ENCODE data around the gene WNT16. TPM values are rescaled to one million over a fixed set of nuclear protein-coding genes. Genes with fewer than 3 reads are reported as not detected.
"Not testable (repeated sequence)": the region's sequence is repeated elsewhere in the genome, so short reads cannot be mapped to it uniquely, and the experiment has no call there.

The WNT16 gene, protein sequence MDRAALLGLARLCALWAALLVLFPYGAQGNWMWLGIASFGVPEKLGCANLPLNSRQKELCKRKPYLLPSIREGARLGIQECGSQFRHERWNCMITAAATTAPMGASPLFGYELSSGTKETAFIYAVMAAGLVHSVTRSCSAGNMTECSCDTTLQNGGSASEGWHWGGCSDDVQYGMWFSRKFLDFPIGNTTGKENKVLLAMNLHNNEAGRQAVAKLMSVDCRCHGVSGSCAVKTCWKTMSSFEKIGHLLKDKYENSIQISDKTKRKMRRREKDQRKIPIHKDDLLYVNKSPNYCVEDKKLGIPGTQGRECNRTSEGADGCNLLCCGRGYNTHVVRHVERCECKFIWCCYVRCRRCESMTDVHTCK
- not detected in 2 replicates for total RNA-seq

GRCh38 chr7:121328508-121329190 lies at the start of gene WNT16:
Gene WNT16 (plus strand): TSS chr7:121329000. CDS start chr7:121329293, 293 bp downstream.
- DNase-seq (ENCODE audit: low read depth in 2 of 2): no peak

GRCh38 chr7:121279060-121279620 lies 49.7 kb upstream of the WNT16 start:
- no peak for DNase-seq (ENCODE audit: low read depth in 2 of 2)

DNA sequence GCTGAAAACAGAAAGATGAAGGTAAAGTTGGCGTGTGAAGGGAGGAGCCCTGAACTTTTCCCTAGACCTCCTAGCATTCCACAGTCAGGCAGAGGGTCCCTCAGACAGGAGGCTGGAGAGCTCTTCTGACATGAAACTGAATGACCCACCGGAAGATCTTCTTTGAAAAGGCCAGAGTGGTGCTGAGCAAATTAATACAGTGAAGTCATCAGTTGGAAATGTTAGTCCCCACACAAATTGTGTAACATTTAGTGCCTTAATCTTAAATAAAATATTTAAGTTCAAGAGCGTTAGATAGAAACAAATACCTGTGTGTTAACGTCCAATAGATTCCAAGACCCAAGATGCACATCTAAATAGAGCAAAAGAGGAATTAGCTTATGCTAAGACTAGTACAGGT lies 49.0 kb upstream of the WNT16 start:
- DNase-seq (ENCODE audit: low read depth in 2 of 2): no peak

DNA sequence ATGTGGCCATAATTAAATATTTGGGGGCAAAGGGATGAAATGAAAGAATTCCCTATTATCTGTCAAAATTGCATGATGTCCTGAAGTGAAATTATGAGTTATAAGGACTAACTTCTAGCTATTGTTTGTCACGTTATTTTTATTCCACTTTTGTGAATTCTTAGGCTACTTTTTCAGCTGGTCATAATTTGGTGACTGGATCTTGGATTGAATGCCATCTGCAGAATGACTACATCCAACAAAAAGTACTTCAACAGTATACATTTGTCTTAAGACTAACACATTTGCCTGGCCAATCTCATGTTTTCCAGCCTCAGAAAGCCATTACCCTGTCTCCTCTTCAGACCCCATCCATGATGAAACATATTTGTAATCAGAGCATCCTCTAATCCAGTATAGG lies 48.1 kb upstream of the WNT16 start:
- DNase-seq (ENCODE audit: low read depth in 2 of 2): no peak

GRCh38 chr7:121282129-121282528 lies 46.7 kb upstream of the WNT16 start:
- no peak for DNase-seq (ENCODE audit: low read depth in 2 of 2)

DNA sequence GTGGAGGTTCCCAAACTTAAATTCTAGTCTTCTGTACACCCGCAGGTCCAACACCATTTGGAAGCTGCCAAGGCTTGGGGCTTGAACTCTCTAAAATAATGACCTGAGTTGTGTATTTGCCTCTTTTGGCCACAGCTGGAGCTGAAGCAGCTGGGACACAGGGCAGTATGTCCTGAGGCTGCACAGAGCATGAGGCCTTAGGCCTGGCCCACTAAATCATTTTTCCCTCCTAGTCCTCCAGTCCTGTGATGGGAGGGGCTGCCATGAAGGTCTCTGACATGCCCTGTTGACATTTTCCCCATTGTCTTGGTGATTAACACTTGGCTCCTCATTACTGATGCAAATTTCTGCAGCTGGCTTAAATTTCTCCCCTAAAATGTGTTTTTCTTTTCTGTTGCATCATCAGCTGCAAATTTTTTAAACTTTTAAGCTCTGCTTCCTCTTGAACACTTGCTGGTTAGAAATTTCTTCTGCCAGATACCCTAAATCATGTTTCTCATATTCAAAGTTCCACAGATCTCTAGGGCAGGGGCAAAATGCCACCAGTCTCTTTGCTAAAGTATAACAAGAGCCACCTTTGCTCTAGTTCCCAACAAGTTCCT lies 43.6 kb upstream of the WNT16 start:
- DNase-seq (ENCODE audit: low read depth in 2 of 2): no peak

DNA sequence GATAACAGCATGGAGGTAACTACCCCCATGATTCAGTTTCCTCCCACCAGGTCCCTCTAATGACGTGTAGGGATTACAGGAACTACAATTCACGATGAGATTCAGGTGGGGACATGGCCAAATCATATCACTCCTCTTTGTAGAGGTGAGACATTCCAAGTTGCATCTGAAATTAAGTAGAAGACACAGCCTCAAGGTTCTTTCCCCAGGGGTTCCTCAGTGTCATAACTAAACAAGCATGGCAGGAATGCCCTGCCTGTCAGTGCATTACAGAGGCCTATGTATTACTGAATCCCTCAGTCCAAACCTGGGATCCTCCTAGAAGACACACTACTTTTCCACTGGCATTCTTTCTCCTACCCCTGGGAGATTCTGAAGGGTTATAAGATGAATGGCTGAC lies 42.6 kb upstream of the WNT16 start:
- no peak for DNase-seq (ENCODE audit: low read depth in 2 of 2)

GRCh38 chr7:121286742-121287734 lies 41.8 kb upstream of the WNT16 start:
- DNase-seq (ENCODE audit: low read depth in 2 of 2): no peak

- DNase-seq (ENCODE audit: low read depth in 2 of 2): no peak
Observed at GRCh38 chr7:121288894-121289293, 39.9 kb upstream of the WNT16 start.

- not testable (repeated sequence) for DNase-seq (ENCODE audit: low read depth in 2 of 2)
Observed at GRCh38 chr7:121289930-121290329, 38.9 kb upstream of the WNT16 start.

GRCh38 chr7:121294448-121294992 lies 34.3 kb upstream of the WNT16 start:
- no peak for DNase-seq (ENCODE audit: low read depth in 2 of 2)

DNA sequence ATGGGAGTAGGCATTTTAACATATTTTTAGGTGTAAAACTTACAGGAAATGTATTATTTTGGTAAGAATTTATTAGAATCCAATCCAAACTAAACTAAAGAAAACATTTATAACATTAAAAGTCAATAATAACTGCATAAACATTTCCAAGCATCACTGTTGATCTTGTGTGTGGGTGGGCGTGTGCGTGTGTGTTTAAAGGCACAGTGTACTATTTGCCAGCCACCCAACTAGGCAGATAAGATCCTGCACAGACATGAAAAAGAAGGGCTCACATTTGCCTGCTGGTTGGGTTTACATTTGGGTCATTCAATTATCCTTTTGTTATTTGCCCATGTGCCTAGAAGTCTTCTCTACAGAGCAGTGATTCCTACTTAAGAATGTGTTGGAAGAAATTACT lies 31.0 kb upstream of the WNT16 start:
- no peak for DNase-seq (ENCODE audit: low read depth in 2 of 2)

- DNase-seq (ENCODE audit: low read depth in 2 of 2): no peak
Observed at GRCh38 chr7:121298831-121299239, 30.0 kb upstream of the WNT16 start.

- no peak for DNase-seq (ENCODE audit: low read depth in 2 of 2)
Observed at GRCh38 chr7:121300685-121301420, 27.9 kb upstream of the WNT16 start.

- no peak for DNase-seq (ENCODE audit: low read depth in 2 of 2)
Observed at GRCh38 chr7:121301446-121302213, 27.2 kb upstream of the WNT16 start.

- peak in 1 of 2 donors; percentile 32 for DNase-seq (ENCODE audit: low read depth in 2 of 2)
Observed at GRCh38 chr7:121302214-121302745, 26.5 kb upstream of the WNT16 start.

DNA sequence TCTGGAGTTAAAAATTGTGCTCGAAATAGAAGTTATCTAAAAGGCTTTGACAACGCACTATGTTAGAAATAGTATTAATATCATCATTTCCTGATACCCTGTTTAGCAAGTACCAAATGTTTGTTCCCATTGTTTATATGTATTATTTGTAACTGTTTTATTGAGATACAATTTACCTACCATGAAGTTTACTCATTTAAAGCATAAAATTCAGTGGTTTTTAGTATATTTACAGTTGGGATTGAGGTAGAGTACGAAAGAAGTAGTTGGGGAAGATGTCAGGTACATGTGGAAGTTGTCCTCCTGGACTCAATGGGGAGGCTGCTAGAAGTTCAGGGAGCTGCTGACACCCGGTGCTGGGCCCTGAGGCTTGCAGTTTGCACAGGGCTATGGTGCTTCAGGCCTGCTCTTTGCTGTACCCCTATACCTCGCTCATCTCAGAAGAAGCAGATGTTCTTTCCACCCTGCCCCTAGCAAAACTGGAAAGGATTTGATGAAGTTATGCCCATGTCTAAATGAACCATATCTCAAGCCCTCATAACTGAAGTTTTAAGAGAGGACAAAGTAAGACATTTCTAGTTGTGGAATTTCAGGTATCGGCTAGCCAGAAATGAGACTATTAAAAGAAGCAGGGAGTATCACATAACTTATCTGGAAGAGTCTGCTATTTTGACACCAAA lies 25.2 kb upstream of the WNT16 start:
- no peak for DNase-seq (ENCODE audit: low read depth in 2 of 2)

GRCh38 chr7:121304102-121304658 lies 24.6 kb upstream of the WNT16 start:
- DNase-seq (ENCODE audit: low read depth in 2 of 2): no peak

Data from lung microvascular endothelial cell (primary cell).